ENCODE measurements around the gene RNF151. TPM values are rescaled to one million over a fixed set of nuclear protein-coding genes. Genes with fewer than 3 reads are reported as not detected.
A peak's percentile ranks its signal among the peaks of the same experiment; 100 is the strongest.

Gene RNF151
- polyA plus RNA-seq, 2 of the 4 experiments (the other 2 are of a cell fraction): not detected

DNA sequence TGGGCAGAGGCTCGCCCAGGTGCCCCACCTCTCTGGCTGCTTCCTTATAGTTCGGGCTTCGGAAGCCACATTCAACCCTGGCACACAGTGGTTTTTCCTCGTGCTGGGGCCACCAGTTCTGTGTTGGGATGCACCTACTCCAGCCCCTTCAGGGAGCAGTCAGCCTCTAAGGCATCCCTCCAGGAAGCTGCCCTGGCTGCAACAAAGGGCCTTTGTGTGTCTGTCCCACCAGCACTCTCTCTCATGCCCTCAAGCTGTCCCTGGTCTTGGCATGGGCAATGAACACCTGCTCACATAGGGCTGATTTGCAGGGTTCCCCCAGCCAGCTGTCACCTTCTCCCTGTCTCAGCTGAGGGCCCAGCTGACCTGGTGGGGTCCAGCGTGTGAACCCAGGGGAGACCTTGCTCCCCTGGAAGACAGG lies 15.4 kb downstream of the RNF151 start (continued):
- TF ChIP-seq RARB (CRISPR knock-in tag; IDR thresholded peaks at IDR 0.05): no peak
- TF ChIP-seq CBX2 (IDR thresholded peaks at IDR 0.05; ENCODE audit: borderline replicate concordance, low read depth): no peak

DNA sequence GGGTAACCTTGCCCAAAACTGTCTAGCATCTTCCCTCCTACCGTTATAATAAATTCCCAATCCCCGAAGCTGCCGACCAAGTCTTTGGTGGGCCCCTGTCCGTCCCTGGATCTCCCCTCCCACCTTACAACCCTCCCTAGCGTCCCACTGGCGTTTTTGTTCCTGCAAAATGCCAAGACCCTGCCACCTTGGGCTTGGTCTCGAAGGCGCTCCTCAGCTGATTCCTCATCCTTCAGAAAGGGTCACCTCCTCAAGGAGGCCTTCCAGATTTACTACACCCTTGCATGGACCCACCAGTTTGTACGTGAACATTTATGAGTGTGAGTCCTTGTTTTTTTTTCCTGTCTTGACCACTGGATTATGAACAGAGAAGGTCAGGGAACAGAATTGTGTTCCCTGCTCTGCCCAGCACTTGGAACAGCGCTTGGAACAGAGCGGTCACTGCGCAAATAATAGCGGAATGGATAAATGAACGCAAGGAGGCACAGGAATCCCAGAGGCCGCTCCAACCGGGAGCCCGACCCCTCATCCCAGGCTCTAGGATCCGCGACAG lies 16.4 kb downstream of the RNF151 start:
- DNase-seq (ENCODE audit: low read depth in 1 of 2, low spot score in 1 of 2) (no peak), FAIRE-seq (no peak), ATAC-seq (no peak)
- Histone ChIP-seq H3K4me3 (peak overlapping the region; percentile 67), H3K4me1 (peaks cover 30% of the 10 kb centered on the region), H3K4me2 (peak overlapping the region; percentile 86), H3K27ac (peak overlapping the region; percentile 86 to 94), H3K9me3 (no peaks in the 10 kb centered on the region)
- 40% methylated on average over 19 of the region's 19 CpGs for WGBS (ENCODE audit: missing lambda C conversion rate)
- ChIA-PET POLR2A (interaction anchor here (1.5 to 5.4 kb wide), 2 partner anchors 11 to 18 kb away, joined by 6 to 50 read pairs; partner anchors contain the start of genes RPS2 and TBL3), CTCF (interaction anchor here (0.7 to 19.7 kb wide), 7 partner anchors 13 to 157 kb away, joined by 3 to 196 read pairs (median 4); partner anchors contain the start of gene ZNF598)
- TF ChIP-seq HOXA7 (CRISPR knock-in tag; IDR thresholded peaks at IDR 0.05) (no peak), ZFP36 (IDR thresholded peaks at IDR 0.05; ENCODE audit: borderline replicate concordance, partially characterized antibody) (peak; percentile 91), POLR2A (IDR thresholded peaks at IDR 0.05; ENCODE audit: low read length) (0 out of 2 replicates have a peak, but pooled peaks have one; percentile 15)

DNA sequence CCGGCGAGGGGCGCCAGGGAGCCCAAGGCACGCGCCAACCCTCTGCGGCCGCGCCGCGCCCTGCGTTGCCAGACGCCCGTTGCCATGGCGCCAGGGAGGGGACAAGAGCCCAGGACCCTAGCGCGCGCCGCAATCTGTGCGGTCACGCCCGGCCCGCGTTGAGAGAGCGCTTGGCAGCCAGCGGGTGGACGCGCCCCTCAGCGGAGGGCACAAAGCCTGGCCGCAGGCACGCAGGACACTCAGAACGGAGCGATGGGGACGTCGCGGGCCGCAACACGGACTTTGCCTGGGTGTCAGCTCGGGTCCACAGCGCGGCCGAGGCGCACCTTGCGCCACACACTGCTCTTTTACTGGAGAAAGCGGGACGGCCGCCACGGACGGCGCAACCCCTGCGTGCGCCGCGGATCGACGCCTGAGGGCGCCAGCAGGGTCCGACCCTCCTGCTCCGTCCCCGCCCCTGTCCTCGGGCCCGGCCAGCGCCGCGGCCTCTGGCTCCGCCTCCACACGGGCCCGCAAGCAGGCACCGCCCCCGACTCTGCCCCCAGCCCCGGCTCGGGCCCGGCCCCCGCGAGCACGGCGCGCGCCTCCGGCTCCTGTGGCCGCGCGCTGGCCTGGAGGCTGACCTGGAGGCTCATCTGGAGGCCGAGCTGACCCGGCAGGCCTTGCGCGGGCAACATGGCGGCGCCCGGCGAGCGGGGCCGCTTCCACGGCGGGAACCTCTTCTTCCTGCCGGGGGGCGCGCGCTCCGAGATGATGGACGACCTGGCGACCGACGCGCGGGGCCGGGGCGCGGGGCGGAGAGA lies 17.1 kb downstream of the RNF151 start, which contains the start of gene GFER:
Gene GFER (plus strand): TSS at position 650 of the 803 bp plus-strand sequence. CDS start 26 bp downstream, at position 676.
- Histone ChIP-seq H3K9me3 (no peaks in the 10 kb centered on the region), H3K4me3 (peak within 1 kb of the TSS; percentile 67), H3K4me2 (peak within 1 kb of the TSS; percentile 88), H3K27ac (peak within 1 kb of the TSS; percentile 86 to 94), H3K4me1 (peaks cover 37% of the 10 kb centered on the region)
- peak; percentile 94 to 96 for DNase-seq (ENCODE audit: low read depth in 1 of 2, low spot score in 1 of 2)
- ATAC-seq: peak; percentile 72 to 85
- FAIRE-seq: no peak
- WGBS (ENCODE audit: missing lambda C conversion rate): 0% methylated on average over 22 of the region's 109 CpGs
- CTCF ChIA-PET: interaction anchor here (1.1 to 19.7 kb wide), 6 partner anchors 10 to 157 kb away, joined by 3 to 196 read pairs (median 7); partner anchors contain the start of gene ZNF598
- POLR2A ChIA-PET: interaction anchor here (0.6 to 5.4 kb wide), 5 partner anchors 12 to 603 kb away, joined by 3 to 50 read pairs (median 3); partner anchors contain the start of genes RPS2, TBL3 and TRAF7
- no peak for TF ChIP-seq NFE2L2 (conservative IDR thresholded peaks at IDR 0.05; ENCODE audit: low read length)
- TF ChIP-seq, protein P1, sequence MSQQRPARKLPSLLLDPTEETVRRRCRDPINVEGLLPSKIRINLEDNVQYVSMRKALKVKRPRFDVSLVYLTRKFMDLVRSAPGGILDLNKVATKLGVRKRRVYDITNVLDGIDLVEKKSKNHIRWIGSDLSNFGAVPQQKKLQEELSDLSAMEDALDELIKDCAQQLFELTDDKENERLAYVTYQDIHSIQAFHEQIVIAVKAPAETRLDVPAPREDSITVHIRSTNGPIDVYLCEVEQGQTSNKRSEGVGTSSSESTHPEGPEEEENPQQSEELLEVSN (IDR thresholded peaks at IDR 0.05; ENCODE audit: borderline replicate concordance, low read depth): 0 out of 2 replicates have a peak, but pooled peaks have one; percentile 68
- TF ChIP-seq, protein P2, sequence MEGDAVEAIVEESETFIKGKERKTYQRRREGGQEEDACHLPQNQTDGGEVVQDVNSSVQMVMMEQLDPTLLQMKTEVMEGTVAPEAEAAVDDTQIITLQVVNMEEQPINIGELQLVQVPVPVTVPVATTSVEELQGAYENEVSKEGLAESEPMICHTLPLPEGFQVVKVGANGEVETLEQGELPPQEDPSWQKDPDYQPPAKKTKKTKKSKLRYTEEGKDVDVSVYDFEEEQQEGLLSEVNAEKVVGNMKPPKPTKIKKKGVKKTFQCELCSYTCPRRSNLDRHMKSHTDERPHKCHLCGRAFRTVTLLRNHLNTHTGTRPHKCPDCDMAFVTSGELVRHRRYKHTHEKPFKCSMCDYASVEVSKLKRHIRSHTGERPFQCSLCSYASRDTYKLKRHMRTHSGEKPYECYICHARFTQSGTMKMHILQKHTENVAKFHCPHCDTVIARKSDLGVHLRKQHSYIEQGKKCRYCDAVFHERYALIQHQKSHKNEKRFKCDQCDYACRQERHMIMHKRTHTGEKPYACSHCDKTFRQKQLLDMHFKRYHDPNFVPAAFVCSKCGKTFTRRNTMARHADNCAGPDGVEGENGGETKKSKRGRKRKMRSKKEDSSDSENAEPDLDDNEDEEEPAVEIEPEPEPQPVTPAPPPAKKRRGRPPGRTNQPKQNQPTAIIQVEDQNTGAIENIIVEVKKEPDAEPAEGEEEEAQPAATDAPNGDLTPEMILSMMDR (IDR thresholded peaks at IDR 0.05): peak; percentile 50; the same call in 2 of the 3 replicates
- TF ChIP-seq HOXA7 (CRISPR knock-in tag; IDR thresholded peaks at IDR 0.05): no peak
- TF ChIP-seq EP300 (IDR thresholded peaks at IDR 0.05): no peak
- peak; percentile 65; the same call in 1 of the 2 replicates for TF ChIP-seq PBX3 (IDR thresholded peaks at IDR 0.05)
- TF ChIP-seq MAX (IDR thresholded peaks at IDR 0.05): peak; percentile 82
- TF ChIP-seq FOSB (CRISPR knock-in tag; IDR thresholded peaks at IDR 0.05): no peak
- peak; percentile 48; the same call in 1 of the 2 replicates for TF ChIP-seq NPAS2 (CRISPR knock-in tag; IDR thresholded peaks at IDR 0.05; ENCODE audit: borderline replicate concordance)
- peak; percentile 96 for TF ChIP-seq KDM5A (IDR thresholded peaks at IDR 0.05)
- TF ChIP-seq TFCP2L1 (CRISPR knock-in tag; IDR thresholded peaks at IDR 0.05): 0 out of 2 replicates have a peak, but pooled peaks have one; percentile 63
- TF ChIP-seq RNF2 (IDR thresholded peaks at IDR 0.05; ENCODE audit: borderline replicate concordance, low read depth): peak; percentile 66; the same call in 1 of the 2 replicates
- TF ChIP-seq RAD21 (conservative IDR thresholded peaks at IDR 0.05 in 1 of 2, IDR thresholded peaks at IDR 0.05 in 1 of 2): 0 out of 5 replicates have a peak, but pooled peaks of 1 of the 2 experiments have one; percentile 18
- TF ChIP-seq HDAC2 (IDR thresholded peaks at IDR 0.05): no peak
- TF ChIP-seq, protein P3, sequence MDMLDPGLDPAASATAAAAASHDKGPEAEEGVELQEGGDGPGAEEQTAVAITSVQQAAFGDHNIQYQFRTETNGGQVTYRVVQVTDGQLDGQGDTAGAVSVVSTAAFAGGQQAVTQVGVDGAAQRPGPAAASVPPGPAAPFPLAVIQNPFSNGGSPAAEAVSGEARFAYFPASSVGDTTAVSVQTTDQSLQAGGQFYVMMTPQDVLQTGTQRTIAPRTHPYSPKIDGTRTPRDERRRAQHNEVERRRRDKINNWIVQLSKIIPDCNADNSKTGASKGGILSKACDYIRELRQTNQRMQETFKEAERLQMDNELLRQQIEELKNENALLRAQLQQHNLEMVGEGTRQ (IDR thresholded peaks at IDR 0.05): no peak
- TF ChIP-seq TP53 (CRISPR knock-in tag; IDR thresholded peaks at IDR 0.05): 0 out of 2 replicates have a peak, but pooled peaks have one; percentile 54
- TF ChIP-seq CHD2 (IDR thresholded peaks at IDR 0.05; ENCODE audit: low read length, partially characterized antibody): no peak
- no peak for TF ChIP-seq HES2 (IDR thresholded peaks at IDR 0.05)
- TF ChIP-seq, protein P4, sequence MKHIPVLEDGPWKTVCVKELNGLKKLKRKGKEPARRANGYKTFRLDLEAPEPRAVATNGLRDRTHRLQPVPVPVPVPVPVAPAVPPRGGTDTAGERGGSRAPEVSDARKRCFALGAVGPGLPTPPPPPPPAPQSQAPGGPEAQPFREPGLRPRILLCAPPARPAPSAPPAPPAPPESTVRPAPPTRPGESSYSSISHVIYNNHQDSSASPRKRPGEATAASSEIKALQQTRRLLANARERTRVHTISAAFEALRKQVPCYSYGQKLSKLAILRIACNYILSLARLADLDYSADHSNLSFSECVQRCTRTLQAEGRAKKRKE (CRISPR knock-in tag; IDR thresholded peaks at IDR 0.05; ENCODE audit: low read depth): peak; percentile 78; the same call in 1 of the 2 replicates
- TF ChIP-seq MAFK (IDR thresholded peaks at IDR 0.05; ENCODE audit: partially characterized antibody): no peak
- TF ChIP-seq JUN (IDR thresholded peaks at IDR 0.05): peak; percentile 30 to 82; a peak in 3 of 5 replicates
- TF ChIP-seq RFX5 (IDR thresholded peaks at IDR 0.05): 0 out of 2 replicates have a peak, but pooled peaks have one; percentile 17
- no peak for TF ChIP-seq RCOR1 (IDR thresholded peaks at IDR 0.05; ENCODE audit: low read depth, low read length)

All from A549 (cell line).